ENCODE results near the gene TP53BP1.

DNA sequence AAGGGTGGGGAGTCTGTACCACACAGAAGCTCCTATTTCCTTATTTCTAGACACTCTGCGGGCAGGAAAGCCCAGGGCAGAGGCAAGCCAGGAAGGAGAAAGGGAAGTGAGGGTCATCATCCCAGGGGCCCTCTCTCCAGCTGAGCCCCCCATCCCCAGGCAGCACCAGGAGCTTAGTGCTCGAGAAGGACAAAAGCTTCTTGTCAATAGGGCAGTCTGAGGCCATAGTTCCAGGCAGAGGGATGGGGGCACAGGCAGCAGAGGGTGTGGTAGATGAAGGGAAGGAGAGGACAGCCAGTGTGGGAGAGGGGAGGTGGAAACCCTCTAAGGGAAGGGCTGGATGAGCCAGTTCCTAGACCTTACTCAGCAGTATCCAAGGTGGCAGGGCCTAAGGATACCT lies 27.2 kb upstream of the TP53BP1 start:
- TF ChIP-seq, protein P1, sequence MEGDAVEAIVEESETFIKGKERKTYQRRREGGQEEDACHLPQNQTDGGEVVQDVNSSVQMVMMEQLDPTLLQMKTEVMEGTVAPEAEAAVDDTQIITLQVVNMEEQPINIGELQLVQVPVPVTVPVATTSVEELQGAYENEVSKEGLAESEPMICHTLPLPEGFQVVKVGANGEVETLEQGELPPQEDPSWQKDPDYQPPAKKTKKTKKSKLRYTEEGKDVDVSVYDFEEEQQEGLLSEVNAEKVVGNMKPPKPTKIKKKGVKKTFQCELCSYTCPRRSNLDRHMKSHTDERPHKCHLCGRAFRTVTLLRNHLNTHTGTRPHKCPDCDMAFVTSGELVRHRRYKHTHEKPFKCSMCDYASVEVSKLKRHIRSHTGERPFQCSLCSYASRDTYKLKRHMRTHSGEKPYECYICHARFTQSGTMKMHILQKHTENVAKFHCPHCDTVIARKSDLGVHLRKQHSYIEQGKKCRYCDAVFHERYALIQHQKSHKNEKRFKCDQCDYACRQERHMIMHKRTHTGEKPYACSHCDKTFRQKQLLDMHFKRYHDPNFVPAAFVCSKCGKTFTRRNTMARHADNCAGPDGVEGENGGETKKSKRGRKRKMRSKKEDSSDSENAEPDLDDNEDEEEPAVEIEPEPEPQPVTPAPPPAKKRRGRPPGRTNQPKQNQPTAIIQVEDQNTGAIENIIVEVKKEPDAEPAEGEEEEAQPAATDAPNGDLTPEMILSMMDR (IDR thresholded peaks at IDR 0.05 in 4 of 5, conservative IDR thresholded peaks at IDR 0.05 in 1 of 5) = no peak
- TF ChIP-seq POLR2A (IDR thresholded peaks at IDR 0.05) = no peak
